ENCODE measurements around the gene TMEM198. TPM values are rescaled to one million over a fixed set of nuclear protein-coding genes. Genes with fewer than 3 reads are reported as not detected.

Gene TMEM198
- total and polyA plus RNA-seq, 9 donors = 1.2 to 4.6 (median 3.0) TPM

- WGBS (ENCODE audit: insufficient coverage) = 64% methylated on average over 11 of the region's 17 CpGs
- no peak for DNase-seq
- Histone ChIP-seq H3K27me3 (ENCODE audit: control insufficient read depth, insufficient read depth, low read length) (peaks cover 73% of the 10 kb centered on the region), H3K36me3 (ENCODE audit: control insufficient read depth, insufficient read depth, low read length) (no peaks in the 10 kb centered on the region), H3K4me3 (ENCODE audit: low read length) (no peak overlapping the region), H3K27ac (ENCODE audit: low read length) (no peak overlapping the region), H3K4me1 (ENCODE audit: control insufficient read depth, insufficient read depth, low read length) (peaks cover 67% of the 10 kb centered on the region), H3K9me3 (replicated peaks; ENCODE audit: control insufficient read depth, low read depth, low read length) (no peaks in the 10 kb centered on the region)
Observed at GRCh38 chr2:219515874-219516629, 27.8 kb upstream of the TMEM198 start.

- peaks cover 67% of the 10 kb centered on the region for H3K4me1 ChIP-seq (ENCODE audit: control insufficient read depth, insufficient read depth, low read length)
Observed at GRCh38 chr2:219516888-219517287, 26.9 kb upstream of the TMEM198 start.

GRCh38 chr2:219517954-219518778 lies 25.7 kb upstream of the TMEM198 start:
- 35% methylated on average over 9 of the region's 10 CpGs for WGBS (ENCODE audit: insufficient coverage)
- Histone ChIP-seq H3K9me3 (replicated peaks; ENCODE audit: control insufficient read depth, low read depth, low read length) (no peaks in the 10 kb centered on the region), H3K4me1 (ENCODE audit: control insufficient read depth, insufficient read depth, low read length) (peaks cover 66% of the 10 kb centered on the region), H3K36me3 (ENCODE audit: control insufficient read depth, insufficient read depth, low read length) (no peaks in the 10 kb centered on the region), H3K27me3 (ENCODE audit: control insufficient read depth, insufficient read depth, low read length) (peaks cover 74% of the 10 kb centered on the region), H3K4me3 (ENCODE audit: low read length) (no peak overlapping the region), H3K27ac (ENCODE audit: low read length) (no peak overlapping the region)
- DNase-seq = no peak

More at GRCh38 chr2:219516888-219517287, 26.9 kb upstream of the TMEM198 start:
- 63% methylated on average over 5 of the region's 7 CpGs for WGBS (ENCODE audit: insufficient coverage)
- Histone ChIP-seq H3K36me3 (ENCODE audit: control insufficient read depth, insufficient read depth, low read length) (no peaks in the 10 kb centered on the region), H3K27me3 (ENCODE audit: control insufficient read depth, insufficient read depth, low read length) (peaks cover 74% of the 10 kb centered on the region), H3K9me3 (replicated peaks; ENCODE audit: control insufficient read depth, low read depth, low read length) (no peaks in the 10 kb centered on the region), H3K27ac (ENCODE audit: low read length) (no peak overlapping the region), H3K4me3 (ENCODE audit: low read length) (no peak overlapping the region)
- no peak for DNase-seq

GRCh38 chr2:219519526-219519916 lies 24.3 kb upstream of the TMEM198 start:
- no peak for DNase-seq
- Histone ChIP-seq H3K36me3 (ENCODE audit: control insufficient read depth, insufficient read depth, low read length) (no peaks in the 10 kb centered on the region), H3K9me3 (replicated peaks; ENCODE audit: control insufficient read depth, low read depth, low read length) (no peaks in the 10 kb centered on the region), H3K4me3 (ENCODE audit: low read length) (no peak overlapping the region), H3K27me3 (ENCODE audit: control insufficient read depth, insufficient read depth, low read length) (peaks cover 72% of the 10 kb centered on the region), H3K27ac (ENCODE audit: low read length) (no peak overlapping the region), H3K4me1 (ENCODE audit: control insufficient read depth, insufficient read depth, low read length) (peaks cover 54% of the 10 kb centered on the region)
- WGBS (ENCODE audit: insufficient coverage) = 78% methylated on average over 6 of the region's 9 CpGs

- no peak for DNase-seq
- Histone ChIP-seq H3K4me3 (ENCODE audit: low read length) (no peak overlapping the region), H3K27ac (ENCODE audit: low read length) (no peak overlapping the region), H3K4me1 (ENCODE audit: control insufficient read depth, insufficient read depth, low read length) (peaks cover 48% of the 10 kb centered on the region), H3K9me3 (replicated peaks; ENCODE audit: control insufficient read depth, low read depth, low read length) (no peaks in the 10 kb centered on the region), H3K27me3 (ENCODE audit: control insufficient read depth, insufficient read depth, low read length) (peaks cover 71% of the 10 kb centered on the region), H3K36me3 (ENCODE audit: control insufficient read depth, insufficient read depth, low read length) (no peaks in the 10 kb centered on the region)
- 54% methylated on average over 8 of the region's 8 CpGs for WGBS (ENCODE audit: insufficient coverage)
Observed at GRCh38 chr2:219520079-219520478, 23.7 kb upstream of the TMEM198 start.

GRCh38 chr2:219521066-219521880 lies 22.6 kb upstream of the TMEM198 start:
- Histone ChIP-seq H3K4me3 (ENCODE audit: low read length) (no peak overlapping the region), H3K27me3 (ENCODE audit: control insufficient read depth, insufficient read depth, low read length) (peaks cover 70% of the 10 kb centered on the region)

GRCh38 chr2:219522111-219523030 lies 21.5 kb upstream of the TMEM198 start:
- Histone ChIP-seq H3K27me3 (ENCODE audit: control insufficient read depth, insufficient read depth, low read length) (peaks cover 77% of the 10 kb centered on the region), H3K36me3 (ENCODE audit: control insufficient read depth, insufficient read depth, low read length) (no peaks in the 10 kb centered on the region), H3K4me1 (ENCODE audit: control insufficient read depth, insufficient read depth, low read length) (peaks cover 54% of the 10 kb centered on the region), H3K4me3 (ENCODE audit: low read length) (no peak overlapping the region), H3K27ac (ENCODE audit: low read length) (no peak overlapping the region), H3K9me3 (replicated peaks; ENCODE audit: control insufficient read depth, low read depth, low read length) (no peaks in the 10 kb centered on the region)
- 3% methylated on average over 55 of the region's 70 CpGs for WGBS (ENCODE audit: insufficient coverage)
- DNase-seq = no peak

More at GRCh38 chr2:219521066-219521880, 22.6 kb upstream of the TMEM198 start:
- Histone ChIP-seq H3K9me3 (replicated peaks; ENCODE audit: control insufficient read depth, low read depth, low read length) (no peaks in the 10 kb centered on the region), H3K27ac (ENCODE audit: low read length) (no peak overlapping the region), H3K36me3 (ENCODE audit: control insufficient read depth, insufficient read depth, low read length) (no peaks in the 10 kb centered on the region), H3K4me1 (ENCODE audit: control insufficient read depth, insufficient read depth, low read length) (peaks cover 47% of the 10 kb centered on the region)
- WGBS (ENCODE audit: insufficient coverage) = 5% methylated on average over 9 of the region's 14 CpGs
- DNase-seq = no peak

- Histone ChIP-seq H3K4me3 (ENCODE audit: low read length) (no peak overlapping the region), H3K9me3 (replicated peaks; ENCODE audit: control insufficient read depth, low read depth, low read length) (no peaks in the 10 kb centered on the region), H3K36me3 (ENCODE audit: control insufficient read depth, insufficient read depth, low read length) (no peaks in the 10 kb centered on the region), H3K4me1 (ENCODE audit: control insufficient read depth, insufficient read depth, low read length) (peaks cover 50% of the 10 kb centered on the region), H3K27me3 (ENCODE audit: control insufficient read depth, insufficient read depth, low read length) (peaks cover 79% of the 10 kb centered on the region), H3K27ac (ENCODE audit: low read length) (no peak overlapping the region)
- WGBS (ENCODE audit: insufficient coverage) = 38% methylated on average over 7 of the region's 24 CpGs
- no peak for DNase-seq
Observed at GRCh38 chr2:219523031-219523671, 20.7 kb upstream of the TMEM198 start.

- Histone ChIP-seq H3K27me3 (ENCODE audit: control insufficient read depth, insufficient read depth, low read length) (peaks cover 83% of the 10 kb centered on the region), H3K4me1 (ENCODE audit: control insufficient read depth, insufficient read depth, low read length) (peaks cover 41% of the 10 kb centered on the region), H3K9me3 (replicated peaks; ENCODE audit: control insufficient read depth, low read depth, low read length) (no peaks in the 10 kb centered on the region), H3K4me3 (ENCODE audit: low read length) (no peak overlapping the region), H3K36me3 (ENCODE audit: control insufficient read depth, insufficient read depth, low read length) (no peaks in the 10 kb centered on the region), H3K27ac (ENCODE audit: low read length) (no peak overlapping the region)
- no peak for DNase-seq
- WGBS (ENCODE audit: insufficient coverage) = 100% methylated on average over 1 of the region's 2 CpGs
Observed at GRCh38 chr2:219524817-219525216, 19.0 kb upstream of the TMEM198 start.
